ENCODE results near the gene NOS1AP.

NOS1AP gene

GRCh38 chr1:162224267-162224666, 154.8 kb downstream of the NOS1AP start:
- DNase-seq: no peak

GRCh38 chr1:162228586-162228985, 159.1 kb downstream of the NOS1AP start:
- no peak for DNase-seq

- DNase-seq: no peak
These were observed 160.1 kb downstream of the NOS1AP start for GRCh38 chr1:162229549-162229948.

GRCh38 chr1:162230096-162230495, 160.6 kb downstream of the NOS1AP start:
- peak in 1 of 2 experiments; percentile 32 for DNase-seq

GRCh38 chr1:162230517-162230916, 161.0 kb downstream of the NOS1AP start:
- no peak for DNase-seq

GRCh38 chr1:162232034-162232711, 162.7 kb downstream of the NOS1AP start:
- DNase-seq: no peak

GRCh38 chr1:162233066-162233465, 163.6 kb downstream of the NOS1AP start:
- no peak for DNase-seq

- DNase-seq: no peak
These were observed 164.4 kb downstream of the NOS1AP start for GRCh38 chr1:162233937-162234336.

GRCh38 chr1:162234571-162234970, 165.1 kb downstream of the NOS1AP start:
- DNase-seq: no peak

GRCh38 chr1:162235241-162235800, 165.8 kb downstream of the NOS1AP start:
- DNase-seq: no peak

GRCh38 chr1:162236201-162236600, 166.7 kb downstream of the NOS1AP start:
- DNase-seq: no peak

- no peak for DNase-seq
These were observed 167.1 kb downstream of the NOS1AP start for GRCh38 chr1:162236618-162237017.

GRCh38 chr1:162240577-162240976, 171.1 kb downstream of the NOS1AP start:
- DNase-seq: no peak

- no peak for DNase-seq
These were observed 173.3 kb downstream of the NOS1AP start for GRCh38 chr1:162242804-162243203.

- DNase-seq: peak; percentile 54 to 83
These were observed 179.5 kb downstream of the NOS1AP start for GRCh38 chr1:162248854-162249535.

GRCh38 chr1:162250004-162250730, 180.7 kb downstream of the NOS1AP start:
- no peak for DNase-seq

- no peak for DNase-seq
These were observed 181.6 kb downstream of the NOS1AP start for GRCh38 chr1:162251102-162251501.

GRCh38 chr1:162252214-162252613, 182.7 kb downstream of the NOS1AP start:
- DNase-seq: no peak

- DNase-seq: no peak
These were observed 184.3 kb downstream of the NOS1AP start for GRCh38 chr1:162253790-162254189.

GRCh38 chr1:162256287-162256686, 186.8 kb downstream of the NOS1AP start:
- DNase-seq: no peak

- DNase-seq: no peak
These were observed 188.9 kb downstream of the NOS1AP start for GRCh38 chr1:162258394-162258793.

- no peak for DNase-seq
These were observed 190.5 kb downstream of the NOS1AP start for GRCh38 chr1:162259894-162260455.

GRCh38 chr1:162264108-162264507, 194.6 kb downstream of the NOS1AP start:
- no peak for DNase-seq
